ENCODE data around the gene EFS.

DNA sequence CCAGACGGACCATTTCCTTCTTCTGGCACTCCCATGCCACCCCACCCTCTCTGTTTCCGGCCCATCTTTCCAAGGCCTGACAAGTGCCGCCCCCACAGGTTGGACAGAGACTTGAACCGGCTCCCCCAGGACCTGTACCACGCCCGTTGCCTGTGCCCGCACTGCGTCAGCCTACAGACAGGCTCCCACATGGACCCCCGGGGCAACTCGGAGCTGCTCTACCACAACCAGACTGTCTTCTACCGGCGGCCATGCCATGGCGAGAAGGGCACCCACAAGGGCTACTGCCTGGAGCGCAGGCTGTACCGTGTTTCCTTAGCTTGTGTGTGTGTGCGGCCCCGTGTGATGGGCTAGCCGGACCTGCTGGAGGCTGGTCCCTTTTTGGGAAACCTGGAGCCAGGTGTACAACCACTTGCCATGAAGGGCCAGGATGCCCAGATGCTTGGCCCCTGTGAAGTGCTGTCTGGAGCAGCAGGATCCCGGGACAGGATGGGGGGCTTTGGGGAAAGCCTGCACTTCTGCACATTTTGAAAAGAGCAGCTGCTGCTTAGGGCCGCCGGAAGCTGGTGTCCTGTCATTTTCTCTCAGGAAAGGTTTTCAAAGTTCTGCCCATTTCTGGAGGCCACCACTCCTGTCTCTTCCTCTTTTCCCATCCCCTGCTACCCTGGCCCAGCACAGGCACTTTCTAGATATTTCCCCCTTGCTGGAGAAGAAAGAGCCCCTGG is 10.7 kb upstream of the EFS start:
- TF ChIP-seq, protein P1, sequence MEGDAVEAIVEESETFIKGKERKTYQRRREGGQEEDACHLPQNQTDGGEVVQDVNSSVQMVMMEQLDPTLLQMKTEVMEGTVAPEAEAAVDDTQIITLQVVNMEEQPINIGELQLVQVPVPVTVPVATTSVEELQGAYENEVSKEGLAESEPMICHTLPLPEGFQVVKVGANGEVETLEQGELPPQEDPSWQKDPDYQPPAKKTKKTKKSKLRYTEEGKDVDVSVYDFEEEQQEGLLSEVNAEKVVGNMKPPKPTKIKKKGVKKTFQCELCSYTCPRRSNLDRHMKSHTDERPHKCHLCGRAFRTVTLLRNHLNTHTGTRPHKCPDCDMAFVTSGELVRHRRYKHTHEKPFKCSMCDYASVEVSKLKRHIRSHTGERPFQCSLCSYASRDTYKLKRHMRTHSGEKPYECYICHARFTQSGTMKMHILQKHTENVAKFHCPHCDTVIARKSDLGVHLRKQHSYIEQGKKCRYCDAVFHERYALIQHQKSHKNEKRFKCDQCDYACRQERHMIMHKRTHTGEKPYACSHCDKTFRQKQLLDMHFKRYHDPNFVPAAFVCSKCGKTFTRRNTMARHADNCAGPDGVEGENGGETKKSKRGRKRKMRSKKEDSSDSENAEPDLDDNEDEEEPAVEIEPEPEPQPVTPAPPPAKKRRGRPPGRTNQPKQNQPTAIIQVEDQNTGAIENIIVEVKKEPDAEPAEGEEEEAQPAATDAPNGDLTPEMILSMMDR (IDR thresholded peaks at IDR 0.05) = no peak
- no peak for TF ChIP-seq POLR2A (IDR thresholded peaks at IDR 0.05)

All from thyroid gland (tissue), 4 donors.